GM12892 (cell line): ENCODE measurements around the gene LY6G6C.

Source experiments
- POLR2A ChIP-seq: IDR thresholded peaks from 2 replicates; pipeline ENCODE4 v1.6.1; 2011; ENCODE audit warnings: low read depth, low read length, control low read depth
- POLR2AphosphoS5 ChIP-seq: IDR thresholded peaks from 2 replicates; pipeline ENCODE4 v1.6.1; 2011; ENCODE audit warnings: low read depth, low read length, control low read depth

GRCh38 chr6:31681135-31681671 lies 40.3 kb downstream of the LY6G6C start:
- no peak for TF ChIP-seq POLR2AphosphoS5
- no peak for TF ChIP-seq POLR2A
